Measurements from ENCODE around the gene PIK3C2G. TPM values are rescaled to one million over a fixed set of nuclear protein-coding genes. Genes with fewer than 3 reads are reported as not detected.

The PIK3C2G gene
- total RNA-seq, 1 donor from 2014 or later: 0.59 TPM

DNA sequence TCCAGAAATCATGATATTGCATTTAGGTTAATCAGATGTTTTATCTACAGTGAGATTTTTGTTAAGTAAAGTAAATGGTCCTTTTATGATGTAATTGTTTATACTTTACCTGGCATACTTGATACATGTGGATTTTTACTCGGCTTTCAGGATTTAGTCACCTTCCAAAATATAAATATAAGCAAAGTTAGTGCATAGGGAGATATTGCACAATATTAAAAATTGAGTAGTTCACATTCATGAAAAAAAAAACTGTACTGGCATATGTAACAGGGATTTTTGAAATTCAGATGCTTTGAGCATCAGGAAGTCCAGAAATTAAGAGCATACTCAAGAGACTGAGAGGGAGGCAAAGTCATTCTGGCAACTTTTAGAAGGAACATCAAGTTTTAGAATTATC is 303.0 kb downstream of the PIK3C2G start:
- no peak for TF ChIP-seq CTCF (IDR thresholded peaks at IDR 0.05)
- H3K4me3 ChIP-seq: no peak overlapping the region
- intact Hi-C loops (cut with DNase I): no loop called here
- H3K27me3 ChIP-seq (ENCODE audit: low read depth): no peaks in the 10 kb centered on the region
- ATAC-seq (no peak), DNase-seq (no peak)
- no peaks in the 10 kb centered on the region for H3K36me3 ChIP-seq
- no peak overlapping the region for H3K27ac ChIP-seq
- H3K9me3 ChIP-seq: no peaks in the 10 kb centered on the region
- H3K4me1 ChIP-seq: no peaks in the 10 kb centered on the region

GRCh38 chr12:18567787-18568186 is 306.5 kb downstream of the PIK3C2G start:
- TF ChIP-seq CTCF (IDR thresholded peaks at IDR 0.05): no peak
- H3K27ac ChIP-seq: no peak overlapping the region
- no peaks in the 10 kb centered on the region for H3K36me3 ChIP-seq
- ATAC-seq (no peak), DNase-seq (no peak)
- no peaks in the 10 kb centered on the region for H3K4me1 ChIP-seq
- intact Hi-C loops (cut with DNase I): no loop called here
- H3K4me3 ChIP-seq: no peak overlapping the region
- H3K27me3 ChIP-seq (ENCODE audit: low read depth): no peaks in the 10 kb centered on the region
- no peaks in the 10 kb centered on the region for H3K9me3 ChIP-seq

- H3K9me3 ChIP-seq: no peaks in the 10 kb centered on the region
- H3K36me3 ChIP-seq: no peaks in the 10 kb centered on the region
- no peaks in the 10 kb centered on the region for H3K27me3 ChIP-seq (ENCODE audit: low read depth)
- no peak overlapping the region for H3K4me3 ChIP-seq
- ATAC-seq: no peak
- H3K27ac ChIP-seq: no peak overlapping the region
- H3K4me1 ChIP-seq: no peaks in the 10 kb centered on the region
- intact Hi-C loops (cut with DNase I): no loop called here
- TF ChIP-seq CTCF (IDR thresholded peaks at IDR 0.05): no peak
- no peak for DNase-seq
Measured at GRCh38 chr12:18570543-18570942, 309.2 kb downstream of the PIK3C2G start.

DNA sequence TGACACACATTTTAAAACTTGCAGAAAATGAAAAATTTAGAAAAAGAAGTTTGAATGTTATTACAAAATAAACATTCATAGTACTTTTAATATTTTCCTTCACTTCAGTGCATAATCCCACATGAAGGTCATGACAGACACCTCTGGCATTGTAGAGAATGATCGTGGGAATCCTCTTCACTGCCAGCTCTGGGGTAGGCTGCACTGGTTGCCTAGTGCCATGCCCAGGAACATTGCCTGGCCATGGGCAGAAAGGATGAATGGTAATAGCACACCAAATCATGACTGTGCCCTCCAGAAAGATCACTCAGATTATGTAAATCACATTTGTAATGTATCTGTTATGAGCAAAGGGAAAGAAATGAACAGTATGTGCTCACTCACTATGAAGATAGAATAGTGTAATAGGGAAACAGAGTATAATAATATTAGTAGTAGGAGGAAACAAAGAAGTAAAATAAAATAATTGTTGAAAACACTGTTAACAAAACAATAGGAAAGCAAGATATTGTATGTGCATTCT is 314.8 kb downstream of the PIK3C2G start:
- H3K9me3 ChIP-seq: no peaks in the 10 kb centered on the region
- intact Hi-C loops (cut with DNase I): no loop called here
- no peaks in the 10 kb centered on the region for H3K4me1 ChIP-seq
- no peaks in the 10 kb centered on the region for H3K36me3 ChIP-seq
- no peak for DNase-seq
- no peak for ATAC-seq
- TF ChIP-seq CTCF (IDR thresholded peaks at IDR 0.05): no peak
- H3K4me3 ChIP-seq: no peak overlapping the region
- no peak overlapping the region for H3K27ac ChIP-seq
- H3K27me3 ChIP-seq (ENCODE audit: low read depth): no peaks in the 10 kb centered on the region

DNA sequence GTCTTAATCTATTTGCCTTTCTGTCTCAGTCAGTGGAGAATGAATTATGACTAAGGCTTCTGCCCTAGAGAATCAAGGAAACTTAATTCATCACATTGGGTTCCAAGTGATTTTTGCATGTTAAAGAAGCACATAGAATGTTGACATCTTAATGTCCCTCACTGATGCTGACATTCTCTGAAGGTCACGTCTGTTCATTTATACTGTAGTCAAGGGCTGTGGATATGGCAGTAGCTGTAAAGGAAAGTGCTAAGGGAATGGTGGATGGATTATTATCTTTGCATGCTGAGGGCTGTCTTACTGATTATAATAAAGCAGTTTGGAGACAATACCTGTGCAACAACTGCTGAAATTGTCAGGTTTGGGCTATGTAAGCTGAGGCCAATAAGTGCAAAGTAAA is 315.3 kb downstream of the PIK3C2G start:
- ATAC-seq: no peak
- no peak for TF ChIP-seq CTCF (IDR thresholded peaks at IDR 0.05)
- Histone ChIP-seq H3K27ac (no peak overlapping the region), H3K27me3 (ENCODE audit: low read depth) (no peaks in the 10 kb centered on the region), H3K4me3 (no peak overlapping the region), H3K36me3 (no peaks in the 10 kb centered on the region), H3K4me1 (no peaks in the 10 kb centered on the region), H3K9me3 (no peaks in the 10 kb centered on the region)
- no peak for DNase-seq
- intact Hi-C loops (cut with DNase I): no loop called here

DNA sequence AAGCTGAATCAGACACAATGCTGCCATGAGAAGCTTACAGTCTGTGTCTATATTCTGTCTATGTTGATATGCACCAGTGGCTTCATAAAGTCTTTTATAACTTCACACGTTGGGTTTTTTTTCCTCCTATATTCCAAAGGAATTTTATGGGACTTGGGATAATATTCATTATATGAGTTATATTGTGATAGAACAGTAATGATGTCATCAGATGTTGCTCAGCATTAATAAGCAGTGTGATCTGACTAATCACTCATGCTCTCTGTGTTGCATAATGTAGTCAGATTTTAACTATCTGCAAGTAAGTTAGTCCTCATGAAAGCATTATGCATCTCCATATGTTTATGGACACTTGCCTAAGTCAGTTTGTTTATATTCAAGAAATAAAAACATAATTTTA is 316.9 kb downstream of the PIK3C2G start:
- no peak for ATAC-seq
- no peak overlapping the region for H3K27ac ChIP-seq
- no peaks in the 10 kb centered on the region for H3K9me3 ChIP-seq
- no peaks in the 10 kb centered on the region for H3K4me1 ChIP-seq
- no peak overlapping the region for H3K4me3 ChIP-seq
- H3K27me3 ChIP-seq (ENCODE audit: low read depth): no peaks in the 10 kb centered on the region
- intact Hi-C loops (cut with DNase I): no loop called here
- TF ChIP-seq CTCF (IDR thresholded peaks at IDR 0.05): no peak
- no peak for DNase-seq
- no peaks in the 10 kb centered on the region for H3K36me3 ChIP-seq
